AG09319 (cell line): ENCODE data around the gene BAZ2B.

Experiments used
- DNase-seq: peaks from one replicate; pipeline ENCODE4 v3.0.0-alpha.2; 2010; ENCODE audit warnings: low read depth; ENCODE audit errors: extremely low read depth
- CTCF ChIP-seq: IDR thresholded peaks from 2 replicates; pipeline ENCODE4 v1.5.1; 2011; ENCODE audit warnings: low read depth, mild to moderate bottlenecking, inconsistent platforms, low read length, moderate library complexity

BAZ2B gene

DNA sequence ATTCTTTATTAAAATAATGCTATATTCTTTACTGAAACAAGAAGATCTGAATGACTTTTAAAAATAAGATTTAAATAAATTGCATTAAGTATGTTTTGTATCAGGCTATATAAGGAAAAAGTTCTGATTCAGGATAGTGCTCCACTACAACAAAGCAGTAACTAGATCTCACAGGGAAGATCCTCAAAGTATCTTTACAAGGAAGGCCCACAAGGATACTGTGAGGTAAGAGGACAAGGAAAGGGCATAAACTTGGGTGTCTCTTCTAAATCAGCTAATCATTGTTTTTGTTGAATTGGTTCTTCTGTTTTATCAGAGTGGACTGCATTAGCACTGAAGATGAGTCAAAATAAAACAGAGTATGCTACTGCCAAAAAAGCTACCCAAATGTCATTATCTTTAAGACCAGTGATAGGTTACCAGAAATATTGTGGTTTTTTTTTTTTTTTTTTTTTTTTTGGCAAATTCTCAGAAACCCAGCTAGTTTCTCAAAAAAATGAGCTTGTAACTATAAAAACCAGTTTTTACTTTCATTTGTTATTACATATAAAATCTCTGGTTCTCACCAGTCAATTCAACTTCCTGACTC is 160.9 kb downstream of the BAZ2B start:
- DNase-seq, result no peak
- no peak for TF ChIP-seq CTCF

GRCh38 chr2:159454185-159454584 is 162.2 kb downstream of the BAZ2B start:
- DNase-seq, result no peak
- TF ChIP-seq CTCF, result no peak

DNA sequence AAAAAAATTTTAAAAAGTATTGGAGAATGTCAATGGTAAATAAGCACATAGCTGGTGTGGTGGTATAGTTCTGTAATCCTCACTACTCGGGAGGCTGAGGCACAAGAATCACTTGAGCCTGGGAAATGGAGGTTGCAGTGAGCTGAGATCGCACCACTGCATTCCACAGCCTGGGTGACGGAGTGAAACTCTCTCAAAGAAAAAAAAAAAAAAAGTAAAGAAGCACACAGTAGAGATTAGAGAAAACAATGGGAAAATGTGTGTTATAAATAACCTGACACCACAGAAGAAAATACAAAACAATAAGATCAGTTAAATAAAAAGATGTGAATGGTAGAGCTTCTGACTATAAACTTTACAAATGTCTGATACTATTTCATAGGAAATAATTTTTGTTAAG is 166.2 kb downstream of the BAZ2B start:
- no peak for DNase-seq
- TF ChIP-seq CTCF, result no peak

DNA sequence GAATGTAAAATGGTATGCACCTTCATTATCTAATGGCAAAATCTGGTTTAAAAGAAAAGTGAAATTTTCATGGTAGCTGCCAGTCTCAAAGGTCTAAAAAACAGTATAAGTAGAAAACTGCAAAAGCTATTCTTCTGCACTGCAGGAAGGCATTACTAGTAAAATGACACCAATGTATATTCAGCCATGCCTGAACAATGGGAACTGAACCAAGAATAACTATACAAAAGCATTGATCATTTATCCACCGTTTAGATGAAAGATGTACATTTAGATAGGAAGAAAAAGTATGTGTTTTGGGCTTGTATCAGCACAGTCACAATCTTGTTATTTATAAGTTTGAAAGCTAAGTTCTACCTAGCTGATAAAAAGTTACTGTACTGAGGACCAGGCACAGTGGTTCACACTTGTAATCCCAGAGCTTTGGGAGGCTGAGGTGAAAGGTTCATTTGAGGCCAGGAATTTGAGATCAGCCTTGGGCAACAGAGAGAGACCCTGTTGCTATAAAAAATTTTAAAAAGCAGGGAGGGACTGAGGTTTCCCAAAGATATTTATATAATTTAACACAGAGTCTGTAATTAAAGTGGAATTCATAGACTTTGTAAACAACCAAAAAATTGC is 166.7 kb downstream of the BAZ2B start:
- no peak for TF ChIP-seq CTCF
- DNase-seq, result no peak

DNA sequence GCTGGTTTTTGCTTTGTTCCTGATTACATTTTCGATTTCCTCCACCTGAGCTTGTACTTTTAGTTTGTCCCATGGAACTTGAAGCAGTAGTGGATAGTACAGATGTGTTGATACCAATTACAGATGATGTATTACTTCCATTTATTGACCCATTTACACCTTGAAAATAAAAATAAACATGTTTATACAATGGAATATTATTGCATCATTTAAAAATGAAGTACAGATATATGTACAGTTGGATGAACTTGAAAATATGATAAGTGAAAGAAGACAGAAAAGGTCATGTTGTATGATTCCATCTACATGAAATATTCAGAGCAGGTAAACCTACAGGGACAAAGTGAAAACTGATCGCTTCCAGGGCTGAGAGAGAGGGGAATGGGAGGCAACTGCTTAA is 169.5 kb downstream of the BAZ2B start:
- no peak for TF ChIP-seq CTCF
- no peak for DNase-seq

DNA sequence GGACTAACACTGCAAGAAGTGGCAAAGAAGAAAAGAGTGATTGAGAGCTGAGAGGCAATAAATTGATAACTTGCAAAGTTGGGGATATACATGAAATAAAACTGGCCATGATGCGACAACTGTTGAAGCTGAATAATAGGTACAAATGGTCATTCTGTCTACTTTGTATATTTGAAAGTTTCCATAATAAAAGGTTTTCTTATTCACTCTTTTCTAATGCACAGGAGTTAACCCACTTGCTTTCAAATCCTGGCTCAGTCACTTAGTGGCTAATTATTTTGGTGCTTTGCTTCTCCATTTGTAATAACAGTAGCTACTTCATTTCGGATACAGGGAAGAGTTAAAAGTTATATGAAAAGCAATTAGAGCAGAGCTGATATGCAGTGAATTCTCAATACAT is 170.1 kb downstream of the BAZ2B start:
- no peak for DNase-seq
- no peak for TF ChIP-seq CTCF

DNA sequence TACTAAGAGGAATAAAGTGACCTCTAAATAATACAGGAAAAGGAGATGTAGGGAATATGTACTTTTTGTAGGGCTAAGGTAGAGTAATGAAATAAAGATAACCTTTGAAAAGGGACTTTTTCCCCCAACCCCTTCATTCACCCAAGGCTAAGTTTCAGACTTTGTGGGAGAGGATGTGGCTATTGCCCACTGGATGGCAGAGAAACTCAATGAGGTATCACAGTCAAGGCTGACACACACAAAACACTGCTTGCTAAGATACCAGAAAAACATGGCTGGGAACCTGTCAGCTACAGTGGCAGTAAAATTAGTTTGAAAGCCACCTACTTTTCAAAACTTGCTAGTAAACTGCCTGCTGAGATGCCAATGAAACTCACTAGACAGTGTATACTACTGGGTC is 171.0 kb downstream of the BAZ2B start:
- DNase-seq, result no peak
- no peak for TF ChIP-seq CTCF
